Osteocyte (in vitro differentiated cells): ENCODE results near the gene GPR18. TPM values are rescaled to one million over a fixed set of nuclear protein-coding genes. Genes with fewer than 3 reads are reported as not detected.

ENCODE experiments used
- DNase-seq: peaks from one replicate; pipeline ENCODE4 v3.0.0; 2021; ENCODE audit warnings: mixed read lengths; ENCODE audit not compliant: unreplicated experiment; ENCODE audit errors: extremely low spot score
- H3K27ac Mint-ChIP-seq: one replicate; pipeline ENCODE4 v1.8.0; 2021; ENCODE audit warnings: mild to moderate bottlenecking, mixed read lengths; ENCODE audit not compliant: unreplicated experiment
- H3K27me3 Mint-ChIP-seq: one replicate; pipeline ENCODE4 v1.8.0; 2021; ENCODE audit warnings: mixed read lengths; ENCODE audit not compliant: unreplicated experiment
- H3K36me3 Mint-ChIP-seq: one replicate; pipeline ENCODE4 v1.8.0; 2021; ENCODE audit warnings: mixed read lengths; ENCODE audit not compliant: unreplicated experiment
- H3K4me1 Mint-ChIP-seq: one replicate; pipeline ENCODE4 v1.8.0; 2021; ENCODE audit warnings: mixed read lengths; ENCODE audit not compliant: unreplicated experiment
- H3K4me3 Mint-ChIP-seq: one replicate; pipeline ENCODE4 v1.8.0; 2021; ENCODE audit warnings: mild to moderate bottlenecking, moderate library complexity, mixed read lengths; ENCODE audit not compliant: unreplicated experiment
- H3K9me3 Mint-ChIP-seq: one replicate; pipeline ENCODE4 v1.8.0; 2021; ENCODE audit warnings: mixed read lengths; ENCODE audit not compliant: unreplicated experiment
- CTCF ChIP-seq: fragments of 200-600 bp; sonication (generic); IDR thresholded peaks from 2 replicates; pipeline ENCODE4 v1.5.0; 2021; ENCODE audit warnings: antibody characterized with exemption, mild to moderate bottlenecking, moderate library complexity
- total RNA-seq: library from RNA; stranded (reverse); gene quantifications from 2 replicates; pipeline ENCODE4 v1.2.1, GENCODE V29; 2021

The GPR18 gene
- total RNA-seq, 1 donor from 2014 or later = not detected

GRCh38 chr13:99290894-99291293 is 32.7 kb upstream of the GPR18 start:
- peaks cover 22% of the 10 kb centered on the region for H3K4me1 Mint-ChIP-seq
- no peak overlapping the region for H3K4me3 Mint-ChIP-seq
- H3K27ac Mint-ChIP-seq = no peak overlapping the region
- no peak for DNase-seq
- no peak for TF ChIP-seq CTCF
- no peaks in the 10 kb centered on the region for H3K27me3 Mint-ChIP-seq
- no peaks in the 10 kb centered on the region for H3K9me3 Mint-ChIP-seq
- H3K36me3 Mint-ChIP-seq = peaks cover 5% of the 10 kb centered on the region

- no peak for TF ChIP-seq CTCF
- no peaks in the 10 kb centered on the region for H3K27me3 Mint-ChIP-seq
- no peak overlapping the region for H3K4me3 Mint-ChIP-seq
- no peaks in the 10 kb centered on the region for H3K9me3 Mint-ChIP-seq
- peaks cover 4% of the 10 kb centered on the region for H3K36me3 Mint-ChIP-seq
- DNase-seq = no peak
- H3K27ac Mint-ChIP-seq = no peak overlapping the region
- H3K4me1 Mint-ChIP-seq = peaks cover 19% of the 10 kb centered on the region
These were observed 31.6 kb upstream of the GPR18 start for GRCh38 chr13:99289674-99290337.

- H3K4me3 Mint-ChIP-seq = no peak overlapping the region
- H3K27me3 Mint-ChIP-seq = no peaks in the 10 kb centered on the region
- no peaks in the 10 kb centered on the region for H3K9me3 Mint-ChIP-seq
- TF ChIP-seq CTCF = no peak
- no peak overlapping the region for H3K27ac Mint-ChIP-seq
- peaks cover 4% of the 10 kb centered on the region for H3K36me3 Mint-ChIP-seq
- no peak for DNase-seq
- H3K4me1 Mint-ChIP-seq = peaks cover 25% of the 10 kb centered on the region
These were observed 31.1 kb upstream of the GPR18 start for GRCh38 chr13:99289271-99289670.

- H3K4me3 Mint-ChIP-seq = no peak overlapping the region
- no peaks in the 10 kb centered on the region for H3K9me3 Mint-ChIP-seq
- H3K27ac Mint-ChIP-seq = peak overlapping the region; percentile 72
- H3K27me3 Mint-ChIP-seq = no peaks in the 10 kb centered on the region
- H3K36me3 Mint-ChIP-seq = peaks cover 4% of the 10 kb centered on the region
- no peak for DNase-seq
- H3K4me1 Mint-ChIP-seq = peaks cover 28% of the 10 kb centered on the region
- no peak for TF ChIP-seq CTCF
These were observed 29.9 kb upstream of the GPR18 start for GRCh38 chr13:99288089-99288488.

GRCh38 chr13:99287551-99287950 is 29.4 kb upstream of the GPR18 start:
- Mint-ChIP-seq H3K27ac (no peak overlapping the region), H3K27me3 (no peaks in the 10 kb centered on the region), H3K9me3 (no peaks in the 10 kb centered on the region), H3K4me1 (peaks cover 33% of the 10 kb centered on the region), H3K36me3 (peaks cover 4% of the 10 kb centered on the region), H3K4me3 (no peak overlapping the region)
- no peak for DNase-seq
- TF ChIP-seq CTCF = no peak
